ENCODE results near the gene TOM1L2. TPM values are rescaled to one million over a fixed set of nuclear protein-coding genes. Genes with fewer than 3 reads are reported as not detected.
"Not testable (repeated sequence)": the region's sequence is repeated elsewhere in the genome, so short reads cannot be mapped to it uniquely, and the experiment has no call there.

Gene TOM1L2
- polyA plus RNA-seq, 1 donor from 2014 or later = 3.7 TPM

DNA sequence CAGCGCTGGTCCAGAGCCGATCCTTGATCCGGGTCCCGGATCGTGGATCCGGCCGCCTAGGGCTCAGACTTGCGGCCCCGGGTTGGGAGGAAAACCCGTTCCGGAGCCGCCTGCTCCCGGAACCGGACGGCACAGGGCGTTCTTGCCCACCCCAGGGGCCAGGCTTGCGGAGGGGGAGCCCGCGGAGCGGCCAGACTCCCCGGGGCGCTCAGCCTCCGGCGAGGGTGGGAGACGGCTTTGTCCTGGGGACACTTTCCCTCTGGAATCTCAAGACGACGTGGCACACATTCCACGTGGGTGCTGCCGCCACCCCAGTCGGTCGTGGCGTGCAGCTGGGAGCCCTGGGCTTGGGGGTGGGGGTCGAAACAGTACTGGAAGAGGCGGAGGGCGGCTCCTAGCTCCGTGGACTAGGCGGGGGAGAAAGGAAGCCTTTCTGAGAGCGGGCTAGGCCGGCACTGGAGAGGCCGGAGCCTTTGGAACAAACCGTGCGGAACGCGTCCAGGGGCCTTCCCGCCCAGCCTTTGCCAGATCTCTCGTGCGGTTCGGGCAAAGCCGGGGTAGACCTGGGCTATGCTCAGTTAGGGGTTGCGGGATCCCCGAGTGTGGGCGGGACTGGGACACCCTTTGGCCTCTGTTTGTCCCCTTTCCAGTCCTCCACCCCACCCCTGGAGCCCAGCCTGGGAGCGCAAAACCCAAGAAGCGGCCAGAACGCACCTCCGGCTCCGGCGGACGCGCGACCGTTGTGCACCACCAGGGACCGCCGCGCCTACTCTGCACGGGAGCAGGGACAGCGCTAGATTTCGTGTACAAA, 161.9 kb downstream of the TOM1L2 start:
- peaks cover 2 to 5% (median 4%) of the 10 kb centered on the region in 3 donors for H3K4me1 Mint-ChIP-seq
- H3K4me3 Mint-ChIP-seq = peak overlapping the region in 1 of 4 donors; percentile 12
- H3K27me3 Mint-ChIP-seq = no peaks in the 10 kb centered on the region
- H3K36me3 Mint-ChIP-seq = no peaks in the 10 kb centered on the region
- H3K27ac Mint-ChIP-seq = peak overlapping the region in 1 of 3 donors; percentile 31
- H3K9me3 Mint-ChIP-seq = no peaks in the 10 kb centered on the region

DNA sequence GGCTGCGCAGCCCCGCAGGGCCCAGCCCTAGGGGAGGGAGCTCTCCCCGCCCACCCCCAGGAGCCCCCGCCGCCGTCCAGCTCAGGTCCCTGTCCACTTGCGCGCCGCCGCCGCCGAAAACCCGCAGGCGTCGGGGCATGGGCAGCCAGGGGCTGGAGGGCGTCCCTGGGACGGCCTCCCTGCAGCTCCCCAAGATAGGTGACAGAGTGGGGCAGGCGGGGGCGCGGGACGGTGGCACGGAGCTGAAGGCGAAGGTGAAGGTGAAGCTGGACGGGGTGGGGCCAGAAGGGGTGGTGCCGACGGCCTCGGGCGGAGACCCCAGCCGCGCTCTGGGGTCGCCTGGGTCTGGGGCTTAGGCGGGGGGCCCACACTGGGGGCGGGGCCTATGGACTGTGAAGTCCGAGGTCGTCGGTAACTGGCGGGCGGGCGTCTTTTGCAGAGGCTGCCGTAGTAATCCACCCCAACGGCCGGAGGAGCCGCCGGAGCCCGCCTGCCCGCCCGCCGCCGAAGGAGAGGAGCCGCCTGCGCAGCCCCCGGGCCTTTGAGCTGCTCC, 162.6 kb downstream of the TOM1L2 start:
- H3K9me3 Mint-ChIP-seq = no peaks in the 10 kb centered on the region
- no peaks in the 10 kb centered on the region for H3K27me3 Mint-ChIP-seq
- peaks cover 2 to 5% (median 4%) of the 10 kb centered on the region in 3 donors for H3K4me1 Mint-ChIP-seq
- no peak overlapping the region for H3K27ac Mint-ChIP-seq
- H3K36me3 Mint-ChIP-seq = no peaks in the 10 kb centered on the region
- no peak overlapping the region for H3K4me3 Mint-ChIP-seq

DNA sequence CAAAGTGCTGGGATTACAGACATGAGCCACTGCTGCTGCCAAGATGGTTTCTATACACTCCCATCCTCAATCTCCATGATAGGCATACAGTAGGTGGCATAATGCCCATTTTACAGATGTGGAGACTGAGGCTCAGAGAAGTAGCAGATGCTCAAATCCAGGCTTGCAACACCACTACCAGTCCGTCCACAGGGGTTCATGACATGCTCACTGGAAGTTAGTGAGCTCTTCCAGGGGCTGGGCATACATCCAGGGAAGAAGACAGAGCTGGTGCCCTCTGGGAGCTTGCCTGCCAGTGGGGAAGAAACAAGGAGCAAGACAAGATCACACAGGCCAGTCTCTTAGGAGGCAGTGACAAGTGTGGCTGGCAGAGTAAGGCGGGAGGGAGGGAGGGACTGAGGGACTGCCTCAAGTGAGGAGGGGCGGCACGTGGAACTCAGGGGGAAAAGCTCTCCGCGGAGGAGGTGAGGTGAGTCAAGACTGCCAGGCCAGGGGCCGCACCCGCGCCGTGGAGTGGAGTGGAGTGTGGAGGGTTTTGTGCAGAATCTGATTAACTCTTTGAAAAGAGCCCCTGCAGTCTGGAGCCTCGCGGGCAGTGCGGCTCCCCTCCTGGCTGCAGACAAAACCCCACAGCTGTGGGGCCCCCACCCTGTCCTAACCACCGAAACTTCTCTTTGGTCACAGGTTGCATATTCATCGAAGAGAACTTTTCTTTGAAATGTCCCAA, 163.3 kb downstream of the TOM1L2 start:
- Mint-ChIP-seq H3K4me3 (no peak overlapping the region), H3K27me3 (no peaks in the 10 kb centered on the region), H3K27ac (no peak overlapping the region), H3K36me3 (no peaks in the 10 kb centered on the region), H3K9me3 (no peaks in the 10 kb centered on the region), H3K4me1 (peaks cover 2 to 5% (median 4%) of the 10 kb centered on the region in 3 donors)

DNA sequence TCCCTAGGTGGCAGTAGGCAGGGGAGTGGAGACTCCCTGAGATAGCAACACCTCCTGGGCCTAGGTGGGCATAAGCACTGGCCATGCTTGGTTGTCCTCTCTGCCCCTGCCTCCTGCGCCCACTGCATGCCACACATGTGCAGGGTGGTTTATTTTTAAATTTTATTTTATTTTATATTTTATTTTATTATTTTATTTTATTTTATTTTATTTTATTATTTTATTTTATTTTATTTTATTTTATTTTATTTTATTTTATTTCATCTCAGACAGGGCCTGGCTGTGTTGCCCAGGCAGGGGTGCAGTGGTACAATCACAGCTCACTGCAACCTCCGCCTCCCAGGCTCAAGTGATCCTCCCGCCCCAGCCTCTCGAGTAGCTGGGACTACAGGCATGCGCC, 164.0 kb downstream of the TOM1L2 start:
- not testable (repeated sequence) for H3K27me3 Mint-ChIP-seq, H3K4me1 Mint-ChIP-seq, H3K9me3 Mint-ChIP-seq, H3K36me3 Mint-ChIP-seq, H3K4me3 Mint-ChIP-seq, H3K27ac Mint-ChIP-seq

DNA sequence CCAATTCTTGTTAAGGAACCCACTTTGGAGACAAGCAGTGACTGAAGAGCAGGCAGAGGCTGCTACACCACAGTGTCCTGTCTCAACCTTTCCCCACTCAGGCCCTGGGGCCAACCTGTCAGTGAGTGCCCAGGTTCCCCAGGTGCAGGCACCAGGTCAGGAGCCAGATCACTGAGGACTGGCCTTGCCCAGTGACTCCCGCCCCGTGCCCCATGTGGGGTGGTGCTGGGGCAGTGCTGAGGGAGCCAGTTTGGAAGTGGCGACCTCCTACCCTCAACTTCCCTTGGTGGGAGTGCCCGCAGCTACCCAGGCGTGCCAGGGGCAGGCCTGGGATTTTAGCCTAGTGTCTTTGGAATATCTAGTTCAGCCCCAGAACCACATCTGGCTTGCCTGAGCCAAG, 164.8 kb downstream of the TOM1L2 start:
- peaks cover 2 to 5% (median 4%) of the 10 kb centered on the region in 3 donors for H3K4me1 Mint-ChIP-seq
- H3K27ac Mint-ChIP-seq = no peak overlapping the region
- H3K9me3 Mint-ChIP-seq = no peaks in the 10 kb centered on the region
- H3K4me3 Mint-ChIP-seq = no peak overlapping the region
- H3K36me3 Mint-ChIP-seq = no peaks in the 10 kb centered on the region
- no peaks in the 10 kb centered on the region for H3K27me3 Mint-ChIP-seq

DNA sequence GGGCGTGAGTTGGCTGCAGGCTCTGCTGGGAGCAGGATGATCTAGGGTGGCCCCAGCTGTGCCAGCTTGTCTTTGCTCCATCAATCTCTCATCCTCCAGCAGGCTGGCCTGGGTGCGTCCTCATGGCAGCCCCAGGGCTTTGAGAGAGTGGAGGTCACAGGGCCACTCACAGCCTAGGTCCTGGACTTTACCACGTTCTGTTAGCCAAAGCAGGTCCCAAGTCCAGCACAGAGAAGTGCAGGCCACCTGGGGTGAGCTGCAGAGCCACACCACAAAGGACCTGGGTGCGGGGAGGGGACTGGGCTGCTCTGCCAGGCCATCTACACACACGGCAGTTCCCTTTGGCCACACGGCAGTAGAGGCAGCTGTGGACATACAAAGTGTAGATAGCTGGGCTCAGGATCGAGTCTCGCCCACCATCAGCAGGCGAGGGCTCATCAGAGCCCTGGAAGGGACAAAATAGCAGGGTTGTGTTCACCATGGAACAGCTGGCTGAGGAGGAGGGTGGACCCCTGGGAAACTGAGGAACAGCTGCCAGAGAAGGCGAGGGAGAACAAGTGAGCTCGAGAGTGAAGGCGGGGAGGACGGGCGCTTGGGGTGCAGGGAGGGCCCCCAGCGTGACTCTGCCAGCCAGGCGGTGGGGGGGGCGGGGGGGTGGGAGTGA, 165.5 kb downstream of the TOM1L2 start:
- Mint-ChIP-seq H3K4me1 (peaks cover 0 to 5% (median 4%) of the 10 kb centered on the region in 3 donors), H3K36me3 (no peaks in the 10 kb centered on the region), H3K9me3 (no peaks in the 10 kb centered on the region), H3K4me3 (no peak overlapping the region), H3K27ac (no peak overlapping the region), H3K27me3 (no peaks in the 10 kb centered on the region)

DNA sequence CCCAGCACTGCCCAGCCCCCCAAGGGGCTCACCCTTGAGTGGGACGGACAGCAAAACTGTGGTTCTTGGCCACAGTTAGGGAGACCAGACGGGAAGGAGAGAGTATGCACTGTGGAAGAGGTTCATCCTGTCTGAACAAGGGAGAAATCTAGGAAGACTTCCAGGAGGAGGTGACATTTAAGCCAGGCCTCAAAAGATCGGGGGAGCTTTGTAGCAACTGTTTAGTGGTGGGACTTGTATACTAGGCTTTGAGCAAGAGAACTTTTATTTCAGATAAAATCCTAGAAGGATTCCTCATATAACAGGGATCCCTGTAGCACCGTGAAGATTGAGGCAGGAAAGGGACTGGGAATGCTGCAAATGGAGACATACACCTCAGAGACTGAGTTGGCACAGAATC, 166.2 kb downstream of the TOM1L2 start:
- Mint-ChIP-seq H3K4me3 (no peak overlapping the region), H3K36me3 (no peaks in the 10 kb centered on the region), H3K27me3 (no peaks in the 10 kb centered on the region), H3K4me1 (peaks cover 0 to 5% (median 4%) of the 10 kb centered on the region in 3 donors), H3K9me3 (no peaks in the 10 kb centered on the region), H3K27ac (peak overlapping the region in 1 of 3 donors; percentile 91)

DNA sequence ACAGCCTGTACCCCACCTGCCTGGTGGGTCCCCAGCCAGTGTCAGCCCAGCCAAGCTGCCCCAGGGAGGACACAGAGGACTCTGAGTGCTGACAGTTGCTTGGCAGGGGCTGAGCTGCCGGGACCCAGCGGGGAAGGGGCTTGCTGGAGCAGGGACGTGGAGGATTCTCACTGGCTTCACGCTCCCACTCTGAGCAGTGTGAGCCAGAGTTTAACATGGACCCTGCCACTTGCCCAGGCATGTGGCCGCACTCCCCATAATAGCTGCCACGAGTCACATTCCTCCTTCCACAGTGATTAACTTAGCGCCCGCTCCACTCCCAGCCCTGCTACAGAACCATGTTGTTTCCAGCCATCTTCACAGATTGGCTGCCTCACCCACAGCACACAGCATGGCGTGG, 166.6 kb downstream of the TOM1L2 start:
- no peaks in the 10 kb centered on the region for H3K36me3 Mint-ChIP-seq
- H3K4me1 Mint-ChIP-seq = peaks cover 0 to 5% (median 4%) of the 10 kb centered on the region in 3 donors
- H3K4me3 Mint-ChIP-seq = no peak overlapping the region
- H3K9me3 Mint-ChIP-seq = no peaks in the 10 kb centered on the region
- peak overlapping the region in 1 of 3 donors; percentile 91 for H3K27ac Mint-ChIP-seq
- no peaks in the 10 kb centered on the region for H3K27me3 Mint-ChIP-seq

DNA sequence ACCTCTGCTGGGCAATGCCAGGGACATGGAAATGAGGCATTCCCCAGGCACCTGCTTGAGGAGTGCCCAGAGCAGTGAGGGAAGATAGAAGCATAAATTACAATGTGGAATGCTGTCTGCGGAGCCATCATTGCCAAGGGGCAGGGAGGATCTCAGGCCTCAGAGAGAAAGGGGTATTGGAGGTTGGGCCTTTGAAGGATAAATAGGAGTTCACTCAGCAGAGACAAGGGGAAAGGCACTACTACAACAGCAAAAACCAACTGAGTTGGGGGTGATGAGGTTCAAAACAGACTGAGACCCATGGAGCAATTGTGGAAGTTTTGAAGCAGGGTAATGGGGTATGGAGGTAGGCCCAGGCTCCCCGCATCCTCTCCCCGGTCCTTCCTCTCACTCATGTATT, 168.2 kb downstream of the TOM1L2 start:
- H3K9me3 Mint-ChIP-seq = no peaks in the 10 kb centered on the region
- H3K4me3 Mint-ChIP-seq = no peak overlapping the region
- no peaks in the 10 kb centered on the region for H3K27me3 Mint-ChIP-seq
- peaks cover 0 to 4% (median 4%) of the 10 kb centered on the region in 3 donors for H3K4me1 Mint-ChIP-seq
- H3K27ac Mint-ChIP-seq = no peak overlapping the region
- H3K36me3 Mint-ChIP-seq = no peaks in the 10 kb centered on the region

DNA sequence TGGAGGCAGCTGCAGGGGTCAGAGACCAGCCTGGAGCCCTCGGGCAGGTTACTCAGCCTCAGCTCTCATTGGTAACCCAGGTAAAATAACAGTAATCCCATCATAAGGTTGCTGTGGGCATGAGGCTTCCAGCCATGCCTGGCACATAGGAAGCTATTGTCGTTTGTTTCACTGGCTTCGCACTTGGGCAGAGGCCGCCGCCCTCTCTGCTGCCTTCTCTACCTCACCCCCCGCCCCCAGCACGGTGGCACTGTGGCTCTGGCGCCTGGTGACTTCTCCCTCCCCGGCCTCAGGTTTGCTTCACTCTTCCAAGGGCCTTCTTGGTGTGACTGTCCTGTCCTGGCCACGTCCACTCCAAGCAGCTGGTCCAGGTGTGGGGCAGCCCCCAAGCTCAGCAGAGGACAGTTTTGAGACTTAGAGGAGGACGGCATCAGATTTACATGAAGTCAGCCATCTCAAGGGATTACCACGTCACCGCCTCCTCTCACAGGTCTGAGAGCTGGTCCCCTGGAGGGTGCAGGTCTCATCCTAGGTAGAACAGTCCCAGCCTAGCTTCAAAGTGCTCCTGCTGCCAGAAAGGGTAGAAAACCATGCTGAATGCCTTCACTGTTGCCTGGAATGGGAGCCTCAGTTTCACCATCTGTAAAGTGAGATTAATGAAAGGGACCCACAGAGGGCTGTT, 170.3 kb downstream of the TOM1L2 start:
- Mint-ChIP-seq H3K27me3 (no peaks in the 10 kb centered on the region), H3K27ac (no peak overlapping the region), H3K4me3 (no peak overlapping the region), H3K9me3 (no peaks in the 10 kb centered on the region), H3K36me3 (no peaks in the 10 kb centered on the region), H3K4me1 (no peaks in the 10 kb centered on the region)

DNA sequence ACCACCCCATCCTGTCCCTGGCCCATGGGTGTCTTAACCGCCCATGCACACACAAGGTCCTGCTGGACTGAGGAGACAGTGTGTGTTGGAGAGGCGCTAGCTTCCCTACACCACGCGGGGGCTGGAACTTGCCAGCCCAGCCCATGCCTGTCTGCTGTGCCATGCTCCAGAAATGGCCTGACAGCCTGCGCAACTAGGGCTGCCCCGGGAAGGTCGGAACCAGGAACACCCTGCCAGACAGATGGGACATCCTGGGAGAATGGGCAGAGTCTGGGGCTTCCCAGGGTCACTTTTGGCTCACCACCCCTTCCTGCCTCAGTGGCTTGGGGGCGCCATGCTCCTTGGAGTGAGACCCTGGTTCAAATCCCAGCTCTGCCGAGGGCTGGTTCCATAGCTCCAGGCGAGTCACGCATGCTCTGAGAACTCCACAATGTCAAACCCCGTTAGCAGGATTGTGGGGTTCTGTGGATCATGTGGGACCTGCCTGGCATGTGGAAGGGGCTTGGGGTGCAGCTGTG, 171.6 kb downstream of the TOM1L2 start:
- Mint-ChIP-seq H3K36me3 (no peaks in the 10 kb centered on the region), H3K27me3 (no peaks in the 10 kb centered on the region), H3K4me1 (no peaks in the 10 kb centered on the region), H3K27ac (no peak overlapping the region), H3K9me3 (no peaks in the 10 kb centered on the region), H3K4me3 (no peak overlapping the region)

DNA sequence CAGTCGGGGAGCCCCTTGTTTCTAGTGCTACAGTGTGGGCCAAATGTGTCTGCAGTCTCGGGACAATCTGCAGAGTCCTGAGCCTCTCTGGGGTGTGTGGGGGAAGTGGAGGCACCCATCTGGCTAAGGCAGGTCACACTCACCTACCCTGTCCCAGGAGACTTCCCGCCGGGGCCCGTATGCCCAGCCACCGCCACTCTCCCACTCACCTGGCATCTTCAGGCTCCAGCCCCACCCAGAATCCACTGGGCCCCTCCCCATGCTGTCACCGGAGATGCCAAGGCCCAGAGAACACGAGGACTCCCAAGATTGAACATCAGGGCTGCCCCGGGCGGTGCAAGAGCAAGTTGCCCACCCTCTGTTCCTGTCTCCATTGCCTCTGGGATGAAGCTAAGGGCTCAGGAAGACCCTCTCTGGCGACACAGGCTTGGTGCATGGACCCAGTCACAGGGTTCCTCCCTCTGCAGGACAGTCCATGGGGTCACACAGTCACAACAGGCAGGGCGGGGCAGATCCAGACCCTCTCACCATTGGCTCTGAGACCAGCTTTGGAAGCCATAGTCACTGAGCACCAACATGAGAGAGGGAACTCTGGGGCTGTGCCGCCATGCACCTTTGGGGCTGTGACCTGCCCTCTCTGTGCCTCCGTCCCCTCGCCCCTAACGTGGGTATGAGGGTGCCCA, 173.5 kb downstream of the TOM1L2 start:
- no peaks in the 10 kb centered on the region for H3K4me1 Mint-ChIP-seq
- H3K27me3 Mint-ChIP-seq = no peaks in the 10 kb centered on the region
- no peaks in the 10 kb centered on the region for H3K36me3 Mint-ChIP-seq
- H3K9me3 Mint-ChIP-seq = no peaks in the 10 kb centered on the region
- no peak overlapping the region for H3K27ac Mint-ChIP-seq
- H3K4me3 Mint-ChIP-seq = no peak overlapping the region

DNA sequence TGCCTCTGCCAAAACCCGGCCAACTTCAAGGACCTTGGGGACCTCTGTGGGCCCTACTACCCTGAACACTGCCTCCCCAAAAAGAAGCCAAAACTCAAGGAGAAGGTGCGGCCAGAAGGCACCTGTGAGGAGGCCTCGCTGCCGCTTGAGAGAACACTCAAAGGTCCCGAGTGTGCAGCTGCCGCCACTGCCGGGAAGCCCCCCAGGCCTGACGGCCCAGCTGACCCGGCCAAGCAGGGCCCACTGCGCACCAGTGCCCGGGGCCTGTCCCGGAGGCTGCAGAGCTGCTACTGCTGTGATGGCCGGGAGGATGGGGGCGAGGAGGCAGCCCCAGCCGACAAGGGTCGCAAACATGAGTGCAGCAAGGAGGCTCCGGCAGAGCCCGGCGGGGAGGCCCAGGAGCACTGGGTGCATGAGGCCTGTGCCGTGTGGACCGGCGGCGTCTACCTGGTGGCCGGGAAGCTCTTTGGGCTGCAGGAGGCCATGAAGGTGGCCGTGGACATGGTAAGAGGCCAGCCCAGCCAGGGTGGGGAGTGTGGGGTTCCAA, 174.1 kb downstream of the TOM1L2 start:
- H3K27ac Mint-ChIP-seq = no peak overlapping the region
- no peaks in the 10 kb centered on the region for H3K36me3 Mint-ChIP-seq
- no peaks in the 10 kb centered on the region for H3K9me3 Mint-ChIP-seq
- no peak overlapping the region for H3K4me3 Mint-ChIP-seq
- H3K27me3 Mint-ChIP-seq = no peaks in the 10 kb centered on the region
- no peaks in the 10 kb centered on the region for H3K4me1 Mint-ChIP-seq
